Fibroblast of skin of abdomen (primary cell): ENCODE data around the gene CDC42.

ENCODE experiments used
- DNase-seq: peaks from one replicate; pipeline ENCODE4 v3.0.0-alpha.2; 2013

CDC42 gene

DNA sequence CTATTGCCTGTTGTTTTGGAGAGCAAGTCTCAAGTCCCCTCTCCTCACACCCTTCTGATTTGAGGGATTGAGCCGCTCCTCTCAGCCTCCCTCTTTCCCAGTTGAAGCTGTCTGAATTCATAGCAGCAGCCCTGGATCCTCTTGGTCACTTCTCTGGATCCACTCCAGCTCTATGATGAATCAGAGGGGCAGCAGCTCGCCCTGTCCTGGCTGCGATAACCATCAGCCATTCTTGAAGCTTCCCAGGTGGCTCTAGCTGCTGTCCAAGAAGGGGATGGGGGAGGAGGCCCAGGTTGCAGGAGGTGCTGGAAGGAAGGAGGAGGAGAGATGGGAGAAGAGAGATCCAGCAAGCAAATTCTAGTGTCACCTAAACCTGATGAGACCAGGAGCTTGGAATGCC lies 59.1 kb downstream of the CDC42 start:
- peak; percentile 29 for DNase-seq

DNA sequence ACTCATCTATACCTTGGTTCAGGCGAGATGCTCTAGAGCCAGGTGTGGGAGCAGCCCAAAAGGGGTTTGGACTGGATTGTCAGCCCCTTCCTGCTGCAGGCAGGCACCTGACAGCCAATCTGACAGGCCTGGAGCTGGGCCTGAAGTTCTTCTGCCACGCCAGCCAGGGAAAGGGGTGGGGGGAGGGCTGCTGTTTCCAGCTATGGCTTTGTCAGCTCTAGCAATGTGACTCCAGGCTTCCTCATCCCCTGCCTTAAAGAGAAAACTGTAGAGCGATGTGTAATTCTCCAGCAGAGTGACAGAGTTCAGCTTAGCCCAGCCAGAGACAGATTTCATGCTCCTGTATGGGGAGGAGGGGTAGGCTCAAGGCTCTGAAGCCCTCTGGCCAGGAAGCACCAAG lies 60.0 kb downstream of the CDC42 start:
- DNase-seq: no peak

DNA sequence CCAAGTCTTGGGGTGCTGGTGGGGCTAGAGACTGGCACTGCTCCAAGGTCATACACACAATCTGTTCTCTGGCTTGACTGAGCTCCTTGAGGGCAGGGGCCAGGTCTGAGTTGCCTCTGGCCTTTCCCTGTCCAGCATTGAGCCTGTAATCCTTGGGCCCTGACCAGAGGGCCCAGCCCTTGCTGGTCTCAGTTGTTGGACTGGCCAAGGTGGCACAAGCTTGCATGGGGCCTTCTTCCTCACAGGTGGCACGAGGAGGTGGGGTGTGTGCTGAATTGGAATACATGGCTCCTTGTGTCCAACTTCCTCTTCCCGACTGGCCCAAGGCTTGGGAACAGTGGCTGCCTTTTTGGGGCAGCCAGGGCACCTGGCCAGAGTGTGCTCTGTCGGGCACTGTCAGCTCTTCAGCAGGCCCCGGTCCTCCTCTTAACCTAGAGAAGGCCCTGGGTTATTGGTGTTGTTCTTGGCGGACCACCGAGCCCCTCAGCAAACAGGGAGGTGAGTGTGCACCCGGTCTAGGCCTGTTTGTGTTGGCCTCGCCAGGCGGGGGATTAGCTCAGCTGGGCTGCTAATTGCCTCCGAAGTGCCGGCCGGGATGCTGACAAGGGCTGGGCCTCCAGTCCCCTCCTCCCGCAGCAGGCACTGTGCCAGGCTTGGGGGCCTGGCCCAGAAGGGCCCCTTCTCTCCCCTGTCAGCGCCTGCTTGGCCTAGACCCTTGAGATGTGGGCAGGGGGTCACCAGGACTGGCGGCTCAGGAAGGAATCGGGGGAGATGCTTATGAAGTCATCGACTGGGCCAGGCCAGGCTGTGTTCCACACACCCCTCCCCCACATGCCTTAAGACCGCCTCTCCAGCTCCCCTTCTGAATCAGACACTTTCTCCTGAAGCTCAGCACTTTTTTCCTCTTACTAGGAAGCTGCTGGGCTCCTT lies 61.8 kb downstream of the CDC42 start:
- peak; percentile 78 for DNase-seq

DNA sequence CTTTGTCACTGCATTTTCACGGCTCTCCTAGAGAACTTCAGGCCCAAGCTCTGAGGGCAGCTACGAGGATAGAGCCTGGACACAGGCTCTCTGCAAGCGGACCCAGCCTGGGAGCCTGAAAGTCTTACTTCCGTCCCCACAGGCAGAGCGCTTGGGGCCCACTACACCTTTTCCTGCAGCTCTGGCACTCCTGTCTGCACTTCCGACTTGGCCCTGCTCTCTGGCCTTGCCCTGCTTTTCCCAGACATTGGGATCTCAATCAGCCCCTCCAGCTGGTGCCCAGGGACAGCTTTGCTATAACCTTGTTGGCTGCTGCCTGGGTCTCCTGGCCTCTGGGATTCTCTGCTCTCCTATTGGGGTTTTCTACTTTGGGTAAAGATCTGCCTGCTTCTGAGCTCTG lies 62.8 kb downstream of the CDC42 start:
- no peak for DNase-seq

DNA sequence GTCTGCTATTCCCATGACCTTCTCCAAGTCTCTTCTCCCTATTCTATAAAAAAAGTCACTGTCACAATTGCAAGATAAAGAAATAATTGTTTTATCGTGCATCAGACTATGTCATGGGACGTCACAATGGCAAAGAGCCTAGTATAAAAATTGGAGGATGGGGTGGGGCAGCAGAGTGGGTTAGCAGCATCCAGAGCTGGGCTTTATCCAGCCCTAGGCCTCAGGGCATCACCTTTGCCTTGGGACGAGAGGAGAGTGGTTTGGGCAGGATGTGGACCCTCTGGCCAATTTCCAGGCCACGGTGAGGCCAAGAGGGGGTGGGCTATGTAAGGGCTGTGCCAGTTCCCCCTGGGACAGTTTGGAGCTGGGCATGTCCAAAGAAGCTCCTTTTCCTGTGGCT lies 64.7 kb downstream of the CDC42 start:
- DNase-seq: no peak

DNA sequence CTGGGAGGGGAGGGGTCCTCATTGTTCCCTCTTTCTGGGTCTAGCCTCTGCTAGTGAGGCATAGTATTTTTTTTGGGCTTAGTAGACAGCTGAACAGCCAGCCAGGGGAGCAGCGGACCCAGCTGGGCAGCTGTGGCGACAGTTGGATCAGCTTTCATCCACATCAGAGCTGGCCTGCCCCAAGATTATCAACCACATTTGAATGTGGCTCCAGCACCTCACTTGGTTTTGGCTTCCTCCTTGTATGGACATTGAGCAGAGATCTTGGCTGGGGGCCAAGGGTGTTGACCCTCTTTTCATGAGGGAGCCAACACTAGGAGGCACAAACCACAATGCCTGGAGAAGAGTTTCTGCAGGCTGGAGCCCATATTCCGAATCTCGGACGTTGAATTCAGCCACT lies 65.3 kb downstream of the CDC42 start:
- no peak for DNase-seq

DNA sequence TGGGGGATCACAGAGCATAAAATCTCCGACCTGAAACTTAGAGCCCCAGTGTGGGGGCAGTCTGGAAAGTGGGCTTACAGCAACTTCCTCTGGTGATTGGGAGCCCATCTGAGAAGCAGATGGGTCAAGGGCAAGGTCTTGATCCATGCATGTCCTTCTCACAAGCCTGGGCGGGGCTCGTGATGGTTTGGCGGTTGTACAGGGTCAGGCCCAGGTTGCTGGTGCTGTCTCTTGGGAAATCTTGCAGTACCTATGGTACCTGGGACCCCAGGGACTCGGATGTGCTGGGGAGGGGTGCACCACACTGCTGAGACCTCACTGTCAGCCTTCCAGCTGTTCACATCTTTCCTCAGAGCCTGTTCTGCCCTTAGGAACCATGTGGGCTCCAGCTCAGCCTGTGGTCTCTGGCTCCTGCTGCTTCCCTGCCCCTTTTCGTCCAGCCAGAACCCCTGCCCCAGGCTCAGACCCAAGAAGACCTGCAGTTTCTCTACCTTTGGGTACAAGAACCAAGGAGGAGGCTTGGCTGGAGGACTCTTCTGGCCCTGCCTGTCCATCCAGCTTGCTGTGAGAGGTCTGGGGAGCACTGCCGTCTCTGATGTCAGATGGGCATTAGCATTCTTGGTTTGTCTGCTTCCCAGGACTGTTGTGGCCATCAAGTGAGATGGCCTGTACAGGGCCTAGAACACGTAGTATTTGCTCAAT lies 65.9 kb downstream of the CDC42 start:
- no peak for DNase-seq

DNA sequence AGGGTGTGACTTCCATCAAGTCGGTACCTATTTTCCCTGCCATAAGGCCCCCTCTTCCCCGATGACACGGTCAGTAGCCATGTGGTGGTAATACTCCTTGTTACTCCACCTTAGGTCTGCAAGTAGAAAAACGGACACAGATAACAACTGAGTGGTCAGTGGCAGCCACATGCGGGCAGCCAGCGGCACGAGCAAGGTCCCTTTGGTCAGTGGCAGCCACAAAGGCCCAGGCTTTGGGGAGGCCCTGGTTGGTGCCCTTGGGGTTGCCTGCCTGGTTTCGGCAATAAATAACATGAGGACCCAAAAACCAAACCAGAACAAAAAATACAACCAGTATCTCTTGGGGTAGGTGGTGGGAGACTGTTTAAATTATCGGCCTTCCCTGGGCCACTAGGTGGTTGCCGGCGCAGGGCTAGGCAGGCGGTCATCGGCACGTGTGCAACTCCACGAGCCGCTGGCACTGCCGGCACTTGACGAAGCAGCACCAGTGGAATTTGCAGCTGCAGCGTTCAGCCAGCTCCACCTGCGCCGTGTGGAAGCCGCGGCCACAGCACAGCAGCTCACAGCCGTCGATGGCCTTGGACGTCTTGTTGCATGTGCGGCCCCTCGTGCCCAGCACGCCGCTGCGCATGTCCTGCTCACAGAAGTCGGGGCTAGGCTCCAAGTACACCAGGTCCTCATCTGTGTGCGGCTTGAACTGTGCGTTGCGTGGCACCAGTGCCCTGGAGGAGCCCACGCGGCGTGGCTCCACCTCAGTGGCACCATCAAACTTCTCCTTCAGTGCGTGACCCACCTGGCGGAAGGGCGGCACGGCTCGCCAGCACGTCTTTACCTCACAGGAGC lies 67.3 kb downstream of the CDC42 start:
- DNase-seq: no peak

DNA sequence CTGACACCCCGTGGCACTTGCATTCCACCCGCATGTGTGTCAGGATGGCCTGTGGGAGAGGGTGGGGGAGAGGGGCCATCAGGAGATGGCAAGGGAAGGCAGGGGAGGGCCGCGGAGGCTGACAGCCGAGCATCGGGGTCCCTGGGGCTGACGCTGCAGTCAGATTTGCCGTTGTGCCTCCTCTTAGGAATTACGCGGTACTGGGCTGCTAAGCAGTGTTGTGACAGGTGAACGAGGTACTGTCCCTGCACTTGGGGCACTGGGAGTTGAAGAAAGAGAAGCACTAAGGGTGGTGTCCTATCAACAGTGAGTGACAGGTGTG lies 67.9 kb downstream of the CDC42 start:
- DNase-seq: no peak

DNA sequence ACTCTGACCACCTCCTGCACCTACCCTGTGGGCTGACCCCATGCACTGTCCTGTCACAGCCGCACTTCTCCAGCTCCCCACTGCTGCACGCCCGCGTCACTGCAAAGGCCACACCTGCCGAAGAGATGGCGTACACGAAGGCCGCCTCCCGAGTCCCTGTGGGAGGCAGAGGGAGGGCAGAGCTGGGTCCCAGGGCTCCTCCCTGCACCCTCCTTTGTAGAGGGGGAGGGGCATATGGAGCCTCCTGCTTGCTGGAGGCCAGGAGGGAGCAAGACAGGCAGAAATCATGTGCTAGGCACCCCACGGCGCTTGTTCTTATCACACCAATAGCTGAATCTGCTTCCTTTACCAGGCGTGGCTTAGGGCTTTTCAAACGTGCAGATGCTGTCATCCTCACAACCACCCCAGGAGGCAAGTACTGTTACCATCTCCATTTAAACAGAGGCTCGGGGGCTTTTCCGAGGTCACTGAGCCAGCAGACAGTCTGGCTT lies 69.0 kb downstream of the CDC42 start:
- no peak for DNase-seq

DNA sequence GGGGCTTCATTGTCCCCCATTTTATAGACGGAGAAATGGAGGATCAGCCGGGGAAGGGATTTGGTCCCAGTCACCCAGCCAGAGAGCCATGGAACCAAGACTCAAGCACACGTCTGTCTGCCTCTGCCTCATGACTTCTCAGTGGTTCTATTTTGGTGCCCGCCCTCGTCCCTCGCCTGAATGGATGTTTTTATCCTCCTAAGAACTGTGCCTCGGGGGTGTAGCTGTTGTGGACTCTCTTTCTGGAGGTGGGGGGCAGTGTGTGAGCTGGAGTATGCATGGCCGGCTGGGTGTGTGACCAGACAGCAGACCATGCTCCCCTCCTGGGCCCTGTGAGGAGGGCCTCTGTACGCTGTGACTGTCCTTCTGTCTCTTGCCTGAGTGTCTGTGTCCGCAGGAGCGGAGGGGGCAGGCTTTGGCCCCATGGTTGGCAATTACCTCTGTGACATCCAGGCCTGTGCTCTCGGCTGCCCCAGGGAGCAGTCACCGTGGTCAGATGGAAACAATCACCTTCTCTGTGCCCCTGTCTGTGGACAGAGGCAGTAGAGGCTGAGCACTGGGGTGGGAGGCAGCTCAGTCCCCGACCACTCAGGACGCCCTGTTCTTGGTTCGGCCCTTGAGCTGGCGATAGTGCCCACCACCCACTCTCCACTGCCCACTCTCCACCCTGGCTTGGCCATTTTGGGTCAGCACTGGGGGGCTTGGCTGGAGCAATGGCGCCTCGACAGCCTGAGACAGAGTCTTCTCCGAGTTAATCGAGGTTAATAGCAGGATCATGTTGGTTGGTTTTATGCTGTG lies 70.0 kb downstream of the CDC42 start:
- DNase-seq: no peak

DNA sequence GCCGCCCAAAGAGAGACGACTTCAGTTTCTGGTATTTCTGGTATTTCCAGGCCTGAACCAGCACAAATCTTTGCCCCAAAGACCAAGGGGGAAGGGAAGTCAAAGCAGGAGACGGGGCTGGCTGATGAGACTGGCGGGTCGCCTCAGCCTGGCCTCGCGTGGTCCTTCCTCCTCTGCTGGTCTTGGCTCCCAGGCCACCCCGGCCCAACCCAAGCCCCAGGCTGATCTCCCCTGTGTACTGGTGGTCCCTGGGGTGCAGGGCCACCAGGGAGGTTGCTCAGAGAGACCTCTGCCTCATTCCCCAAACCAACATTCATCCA lies 70.5 kb downstream of the CDC42 start:
- peak; percentile 43 for DNase-seq

DNA sequence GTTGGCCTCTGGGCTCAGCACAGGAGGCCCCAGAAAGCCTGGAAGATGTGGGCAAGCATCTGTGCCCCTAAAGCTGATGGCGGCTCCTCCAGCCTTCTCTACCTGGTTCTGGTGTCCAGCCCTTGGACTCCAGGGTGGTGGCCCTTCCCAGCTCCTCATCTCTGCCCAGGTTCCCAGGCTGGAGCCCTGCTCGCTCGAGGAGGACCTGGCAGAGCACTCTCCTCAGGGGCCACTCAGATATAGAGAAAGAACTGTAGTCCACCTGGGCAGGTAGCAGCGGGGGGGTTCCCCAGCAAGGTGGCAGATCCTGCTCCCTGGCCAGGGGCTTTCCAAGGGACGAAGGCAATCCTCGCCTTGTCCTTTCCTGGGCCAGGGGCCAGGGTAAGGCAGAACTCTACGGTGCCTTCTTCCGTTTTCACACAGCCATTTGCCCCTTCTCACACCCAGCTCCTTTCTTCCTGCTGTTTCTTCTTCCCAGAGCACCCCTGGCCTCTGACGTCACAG lies 71.4 kb downstream of the CDC42 start:
- no peak for DNase-seq

DNA sequence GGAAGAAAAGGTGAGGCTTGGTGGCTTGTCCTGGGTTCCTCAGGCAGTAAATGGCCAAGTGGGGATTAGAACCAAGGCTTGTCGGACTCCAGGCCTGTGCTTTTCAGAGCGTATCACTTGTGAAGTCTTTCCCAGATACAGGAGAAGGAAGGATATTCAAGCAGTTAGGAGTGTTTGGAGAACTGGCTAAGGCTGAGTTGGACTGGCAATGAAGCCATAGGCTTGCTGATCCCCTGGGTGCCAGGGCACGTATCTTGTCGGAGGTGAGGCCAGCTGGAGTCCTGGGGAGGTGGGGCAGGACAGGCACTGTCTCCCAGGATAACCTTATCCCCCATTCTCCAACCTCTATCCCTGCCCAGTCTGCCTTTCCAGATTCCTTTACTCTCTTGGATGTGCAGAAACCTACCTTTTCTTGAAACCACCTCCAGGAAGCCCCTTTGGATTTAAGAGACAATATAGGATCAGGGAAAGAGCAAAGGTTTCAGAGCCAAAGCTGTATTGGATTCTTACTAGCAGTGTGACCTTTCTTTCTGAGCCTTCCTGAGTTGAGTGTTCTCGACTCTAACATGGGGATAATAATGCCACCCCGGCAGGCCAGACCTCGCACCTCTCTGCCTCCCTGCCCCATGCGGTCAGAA lies 72.2 kb downstream of the CDC42 start:
- no peak for DNase-seq

DNA sequence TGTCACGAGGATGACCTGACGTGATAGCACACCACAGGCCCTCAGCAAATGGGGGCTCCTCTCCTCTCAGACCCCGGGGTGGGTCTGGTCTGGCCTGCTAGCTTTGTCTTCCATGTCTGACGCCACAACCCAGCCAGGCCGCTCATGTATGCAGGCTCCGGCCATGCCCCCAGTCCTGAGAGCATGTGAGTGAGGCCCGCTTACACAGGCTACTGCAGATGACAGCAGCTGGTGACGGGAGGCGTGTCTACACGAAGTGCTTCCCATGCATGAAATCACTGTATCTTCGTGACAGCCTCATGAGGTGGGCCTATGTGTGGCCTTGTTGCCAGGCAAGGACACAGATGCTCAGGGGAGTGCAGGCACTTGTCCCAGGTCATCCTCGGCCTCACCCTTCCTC lies 74.0 kb downstream of the CDC42 start:
- no peak for DNase-seq

DNA sequence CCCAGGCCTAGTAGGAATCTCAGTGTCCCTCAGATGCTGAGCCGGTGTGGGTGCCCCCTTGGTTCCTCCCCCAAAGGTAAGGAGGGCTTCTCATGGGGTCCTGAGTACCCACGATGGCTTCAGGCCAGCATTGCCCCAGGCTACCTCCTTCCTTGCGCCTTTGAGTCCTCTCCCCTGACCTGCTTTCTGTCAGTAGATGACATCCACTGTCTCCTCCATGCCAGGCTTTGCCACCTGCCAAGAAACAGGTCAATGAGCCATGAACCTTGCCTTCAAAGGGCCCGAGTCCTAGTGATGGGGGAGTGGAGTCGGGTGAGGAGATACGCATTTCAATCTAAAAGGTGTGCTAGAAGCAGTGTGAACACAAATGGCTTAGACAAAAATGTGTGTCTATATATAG lies 74.7 kb downstream of the CDC42 start:
- no peak for DNase-seq

DNA sequence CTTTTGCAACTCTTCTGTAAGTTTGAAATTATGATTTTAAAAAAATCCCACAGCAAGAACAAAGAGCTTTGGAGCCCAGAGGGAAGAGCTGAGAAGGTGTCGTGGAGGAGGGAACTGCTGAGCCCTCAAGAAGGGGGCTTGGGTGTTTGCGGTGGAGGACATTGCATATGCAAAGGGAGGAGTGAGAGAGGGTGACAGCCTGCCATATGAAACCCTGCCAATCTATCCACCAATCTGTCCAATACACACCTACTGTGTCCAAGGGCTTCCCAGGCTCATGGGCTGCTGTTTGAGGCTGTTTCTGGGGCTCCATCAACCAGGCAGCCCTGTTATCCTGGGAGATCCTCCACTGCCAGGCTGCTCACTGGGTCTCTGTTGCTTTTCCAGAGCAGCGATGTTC lies 75.2 kb downstream of the CDC42 start:
- no peak for DNase-seq

DNA sequence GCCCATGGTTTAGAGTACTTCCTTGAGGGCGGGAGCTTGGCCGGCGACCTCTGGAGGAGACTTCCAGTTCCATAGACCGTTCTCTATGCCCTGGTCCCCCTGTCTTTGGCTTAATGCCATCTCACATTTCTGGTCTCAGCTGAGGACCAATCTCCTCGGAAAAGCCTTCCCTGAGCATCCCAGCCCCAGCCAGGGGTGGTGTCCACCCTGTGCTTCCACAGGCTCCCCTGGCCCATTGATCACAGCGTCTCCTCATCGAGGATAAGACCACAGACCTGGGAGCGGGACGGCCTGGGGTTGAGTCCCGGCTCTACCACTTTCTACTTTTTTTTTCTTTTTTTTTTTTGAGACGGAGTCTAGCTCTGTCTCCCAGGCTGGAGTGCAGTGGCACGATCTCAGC lies 75.9 kb downstream of the CDC42 start:
- no peak for DNase-seq

DNA sequence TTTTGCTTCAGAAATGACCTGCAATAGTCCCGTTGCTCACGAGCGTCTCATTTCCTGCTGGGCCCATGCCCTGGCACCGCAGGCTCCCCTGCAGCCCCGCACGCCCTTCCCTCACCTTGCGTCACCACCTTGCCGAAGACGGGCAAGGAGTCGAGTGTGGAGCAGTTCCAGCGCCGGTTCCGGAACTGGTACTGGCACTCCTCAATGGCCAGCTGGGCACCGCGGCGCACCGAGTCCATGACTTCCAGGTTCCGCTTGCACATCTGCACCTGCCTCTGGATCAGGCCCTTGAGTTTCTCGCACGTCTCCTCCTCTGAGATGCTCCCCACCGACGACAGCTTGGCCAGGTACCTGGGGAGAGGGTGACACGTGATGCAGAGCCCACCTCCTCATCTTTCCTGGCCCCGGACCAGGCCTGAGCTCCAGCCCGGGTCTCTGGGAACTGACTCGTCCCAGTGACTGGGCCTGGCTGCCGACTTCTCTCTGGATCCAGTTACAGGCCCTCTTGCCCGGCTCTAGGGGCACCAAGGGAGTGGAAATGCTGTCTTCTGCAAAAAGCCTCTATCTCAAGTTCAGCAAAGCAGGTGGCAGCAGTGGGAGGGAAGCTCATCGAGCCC lies 77.1 kb downstream of the CDC42 start:
- DNase-seq: no peak

DNA sequence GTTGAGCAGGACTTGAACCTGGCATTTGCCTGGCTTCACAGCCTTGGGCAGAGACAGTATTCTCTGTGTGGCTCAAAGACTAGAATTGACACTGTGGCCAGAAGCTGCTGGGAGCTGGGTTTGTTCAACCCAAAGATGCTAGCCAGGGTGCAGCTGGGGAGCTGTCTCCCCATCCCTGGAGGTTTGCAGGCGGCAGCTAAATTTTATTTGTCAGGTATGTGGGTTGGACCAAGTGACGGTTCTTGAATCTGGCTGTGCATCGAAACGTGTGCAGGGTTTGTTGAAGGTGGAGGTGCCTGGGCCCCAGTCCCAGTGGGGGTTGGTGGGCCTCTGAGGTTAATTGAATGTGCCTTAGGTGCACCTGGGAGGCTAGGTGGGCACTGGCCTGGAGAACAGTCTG lies 78.6 kb downstream of the CDC42 start:
- no peak for DNase-seq

DNA sequence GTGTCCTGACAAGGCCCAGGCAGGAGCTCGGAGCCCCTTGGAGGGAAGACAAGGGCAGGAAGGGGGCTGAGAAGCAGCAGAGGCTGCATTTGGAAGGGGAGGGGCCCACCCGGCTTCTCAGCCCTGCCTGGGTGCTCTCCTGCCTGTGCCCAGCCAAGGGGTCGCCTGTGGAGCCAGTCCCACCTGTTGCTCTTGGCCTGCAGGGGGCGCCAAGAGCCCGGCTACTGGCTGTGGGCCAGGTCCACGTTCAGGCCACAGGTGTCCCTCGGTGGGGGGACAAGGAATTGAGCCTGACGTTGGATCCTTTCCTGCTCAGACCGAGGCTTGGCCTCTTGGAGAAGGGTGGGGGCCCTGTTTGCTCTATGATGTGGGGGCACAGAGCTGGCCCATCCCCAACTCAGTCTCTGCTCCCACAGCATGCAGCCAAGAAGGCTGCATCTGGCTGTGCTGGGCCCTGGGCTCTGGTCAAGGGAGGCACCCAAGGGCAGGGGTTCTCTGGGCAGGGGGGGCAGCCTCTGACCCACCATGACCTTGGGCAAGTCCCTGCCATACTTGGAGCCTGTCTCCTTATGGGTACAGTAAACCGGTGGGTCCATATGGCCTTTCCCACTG lies 79.5 kb downstream of the CDC42 start:
- no peak for DNase-seq
